Neural cell (in vitro differentiated cells): ENCODE data around the gene SLC15A2. TPM values are rescaled to one million over a fixed set of nuclear protein-coding genes. Genes with fewer than 3 reads are reported as not detected.

Experiments
- H2AFZ ChIP-seq: fragments of 200-600, 300-800 bp; sonication (generic), shearing (Covaris generic); 2 replicates; pipeline ENCODE4 v1.6.0; 2014; ENCODE audit warnings: low read depth, mild to moderate bottlenecking, antibody characterized with exemption, low read length, moderate library complexity
- H3F3A ChIP-seq: fragments of 200-600 bp; shearing (Covaris generic); 2 replicates; pipeline ENCODE4 v1.6.1; 2016; ENCODE audit warnings: mild to moderate bottlenecking, moderate library complexity, mixed read lengths, antibody characterized with exemption, low read length; ENCODE audit not compliant: insufficient read depth, poor library complexity, severe bottlenecking
- H3K27ac ChIP-seq: fragments of 200-600, 300-800 bp; sonication (generic), shearing (Covaris generic); 2 replicates; pipeline ENCODE4 v1.5.1; 2014; ENCODE audit warnings: mild to moderate bottlenecking, low read length, moderate library complexity
- H3K27me3 ChIP-seq: fragments of 300-800, 200-600 bp; sonication (generic), shearing (Covaris generic); 2 replicates; pipeline ENCODE4 v1.6.0; 2014; ENCODE audit warnings: mild to moderate bottlenecking, low read depth, low read length, moderate library complexity; ENCODE audit not compliant: insufficient read depth
- H3K36me3 ChIP-seq: fragments of 300-800, 200-600 bp; sonication (generic), shearing (Covaris generic); 2 replicates; pipeline ENCODE4 v1.5.1; 2014; ENCODE audit warnings: mild to moderate bottlenecking, antibody characterized with exemption, low read length, moderate library complexity; ENCODE audit not compliant: insufficient read depth
- H3K4me2 ChIP-seq: fragments of 300-800, 200-600 bp; sonication (generic), shearing (Covaris generic); 2 replicates; pipeline ENCODE4 v1.6.0; 2014; ENCODE audit warnings: mild to moderate bottlenecking, low read length
- H3K4me3 ChIP-seq: fragments of 300-800, 200-600 bp; sonication (generic), shearing (Covaris generic); 2 replicates; pipeline ENCODE4 v1.5.1; 2014; ENCODE audit warnings: mild to moderate bottlenecking, low read length, moderate library complexity
- H3K79me2 ChIP-seq: fragments of 200-600 bp; shearing (Covaris generic); replicated peaks from 2 replicates; pipeline ENCODE4 v1.6.0; 2014; ENCODE audit warnings: mild to moderate bottlenecking, low read length, moderate library complexity; ENCODE audit not compliant: insufficient read depth
- H3K9ac ChIP-seq: fragments of 300-800, 200-600 bp; sonication (generic), shearing (Covaris generic); 2 replicates; pipeline ENCODE4 v1.6.1; 2016; ENCODE audit warnings: mild to moderate bottlenecking, low read length, mixed read lengths
- H3K9me2 ChIP-seq: fragments of 200-600 bp; shearing (Covaris generic); 2 replicates; pipeline ENCODE4 v1.6.1; 2016; ENCODE audit warnings: mild to moderate bottlenecking, low read length, mixed read lengths; ENCODE audit not compliant: insufficient read depth
- H3K9me3 ChIP-seq: fragments of 200-600, 300-800 bp; sonication (generic), shearing (Covaris generic); 2 replicates; pipeline ENCODE4 v1.6.1; 2016; ENCODE audit warnings: mild to moderate bottlenecking, mixed run types, low read length, moderate library complexity, mixed read lengths
- H4K20me1 ChIP-seq: fragments of 200-600 bp; shearing (Covaris generic); 2 replicates; pipeline ENCODE4 v1.6.1; 2016; ENCODE audit warnings: mild to moderate bottlenecking, mixed run types; ENCODE audit not compliant: insufficient read depth
- EP300 ChIP-seq: fragments of 450-650 bp; conservative IDR thresholded peaks from 2 replicates; pipeline ENCODE4 v1.6.1; 2014; ENCODE audit warnings: antibody characterized with exemption, mild to moderate bottlenecking, moderate library complexity; ENCODE audit not compliant: poor library complexity, severe bottlenecking
- EZH2 ChIP-seq: fragments of 200-600, 300-800 bp; shearing (Covaris generic), sonication (generic); IDR thresholded peaks from 2 replicates; pipeline ENCODE4 v1.6.1; 2014; ENCODE audit warnings: antibody characterized with exemption, low read length, borderline replicate concordance, mild to moderate bottlenecking; ENCODE audit not compliant: insufficient read depth, poor library complexity, severe bottlenecking
- MXI1 ChIP-seq: fragments of 450-650 bp; conservative IDR thresholded peaks from 2 replicates; pipeline ENCODE4 v1.6.1; 2014; ENCODE audit warnings: antibody characterized with exemption, mild to moderate bottlenecking; ENCODE audit not compliant: poor library complexity, severe bottlenecking
- POLR2AphosphoS5 ChIP-seq: IDR thresholded peaks from 2 replicates; pipeline ENCODE4 v1.6.1; 2012
- RAD21 ChIP-seq: fragments of 450-650 bp; conservative IDR thresholded peaks from 2 replicates; pipeline ENCODE4 v1.6.1; 2014; ENCODE audit warnings: antibody characterized with exemption, mild to moderate bottlenecking, moderate library complexity
- SMC3 ChIP-seq: fragments of 450-650 bp; conservative IDR thresholded peaks from 2 replicates; pipeline ENCODE4 v1.6.1; 2014; ENCODE audit warnings: antibody characterized with exemption, mild to moderate bottlenecking, moderate library complexity; ENCODE audit not compliant: poor library complexity
- TAF1 ChIP-seq: IDR thresholded peaks from 2 replicates; pipeline ENCODE4 v1.6.1; 2012; ENCODE audit warnings: low read depth
- polyA plus RNA-seq: library from polyadenylated mRNA; depleted of rRNA; stranded (reverse); fragments of >200 nt; gene quantifications from 2 replicates; pipeline ENCODE4 v1.2.3, GENCODE V29; 2014
- TF ChIP-seq, protein P1 (sequence below): fragments of 450-650 bp; IDR thresholded peaks from 2 replicates; pipeline ENCODE4 v1.5.1; 2014; ENCODE audit warnings: antibody characterized with exemption, mild to moderate bottlenecking, moderate library complexity; ENCODE audit not compliant: poor library complexity, severe bottlenecking
- TF ChIP-seq, protein P2 (sequence below): IDR thresholded peaks from 2 replicates; pipeline ENCODE4 v1.6.1; 2012; ENCODE audit warnings: borderline replicate concordance

Gene SLC15A2
- polyA plus RNA-seq, 1 donor from 2014 or later = 1.6 TPM

DNA sequence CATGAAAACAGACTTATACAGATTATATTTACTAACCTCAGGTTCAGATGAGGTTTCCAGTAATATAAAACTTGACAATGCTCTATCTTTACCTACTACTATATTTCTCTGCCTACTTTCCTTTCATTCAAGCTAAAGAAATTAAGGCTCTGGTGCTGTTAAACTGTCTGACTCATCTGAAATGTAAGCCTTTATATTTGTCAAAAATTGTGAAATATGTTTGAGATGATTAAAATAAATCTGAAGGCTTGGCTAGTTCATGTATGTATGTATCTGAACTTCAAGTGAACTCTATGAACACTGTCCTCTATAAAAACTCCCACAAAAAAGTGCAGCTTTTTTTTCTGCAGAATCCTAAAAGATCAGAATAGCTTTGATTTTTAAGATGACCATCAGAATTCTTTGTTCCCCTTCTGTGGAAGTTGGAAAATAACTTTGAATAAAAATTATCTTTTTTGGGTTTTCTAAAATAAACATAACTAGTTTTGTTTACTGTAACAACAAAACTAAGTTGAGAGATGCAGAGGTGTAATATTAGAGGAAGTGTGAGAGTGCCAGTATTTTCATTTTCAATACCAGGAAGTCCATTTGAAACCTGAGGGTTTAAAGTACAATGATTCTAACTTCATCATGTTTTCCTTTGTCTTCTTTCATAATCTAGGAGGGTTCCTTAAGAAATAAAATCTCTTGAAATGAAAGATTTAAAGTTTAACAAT is 85.7 kb downstream of the SLC15A2 start:
- Histone ChIP-seq H3K79me2 (no peaks in the 10 kb centered on the region), H3K27me3 (no peaks in the 10 kb centered on the region), H4K20me1 (no peaks in the 10 kb centered on the region), H3K9me2 (no peaks in the 10 kb centered on the region), H3K9ac (no peak overlapping the region), H3K9me3 (no peaks in the 10 kb centered on the region), H3K36me3 (no peaks in the 10 kb centered on the region), H3F3A (no peaks in the 10 kb centered on the region), H3K27ac (no peak overlapping the region), H3K4me3 (no peak overlapping the region), H2AFZ (no peak overlapping the region), H3K4me2 (no peak overlapping the region)
- no peak for TF ChIP-seq EZH2
- TF ChIP-seq, protein P1, sequence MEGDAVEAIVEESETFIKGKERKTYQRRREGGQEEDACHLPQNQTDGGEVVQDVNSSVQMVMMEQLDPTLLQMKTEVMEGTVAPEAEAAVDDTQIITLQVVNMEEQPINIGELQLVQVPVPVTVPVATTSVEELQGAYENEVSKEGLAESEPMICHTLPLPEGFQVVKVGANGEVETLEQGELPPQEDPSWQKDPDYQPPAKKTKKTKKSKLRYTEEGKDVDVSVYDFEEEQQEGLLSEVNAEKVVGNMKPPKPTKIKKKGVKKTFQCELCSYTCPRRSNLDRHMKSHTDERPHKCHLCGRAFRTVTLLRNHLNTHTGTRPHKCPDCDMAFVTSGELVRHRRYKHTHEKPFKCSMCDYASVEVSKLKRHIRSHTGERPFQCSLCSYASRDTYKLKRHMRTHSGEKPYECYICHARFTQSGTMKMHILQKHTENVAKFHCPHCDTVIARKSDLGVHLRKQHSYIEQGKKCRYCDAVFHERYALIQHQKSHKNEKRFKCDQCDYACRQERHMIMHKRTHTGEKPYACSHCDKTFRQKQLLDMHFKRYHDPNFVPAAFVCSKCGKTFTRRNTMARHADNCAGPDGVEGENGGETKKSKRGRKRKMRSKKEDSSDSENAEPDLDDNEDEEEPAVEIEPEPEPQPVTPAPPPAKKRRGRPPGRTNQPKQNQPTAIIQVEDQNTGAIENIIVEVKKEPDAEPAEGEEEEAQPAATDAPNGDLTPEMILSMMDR = no peak
- no peak for TF ChIP-seq MXI1
- TF ChIP-seq, protein P2, sequence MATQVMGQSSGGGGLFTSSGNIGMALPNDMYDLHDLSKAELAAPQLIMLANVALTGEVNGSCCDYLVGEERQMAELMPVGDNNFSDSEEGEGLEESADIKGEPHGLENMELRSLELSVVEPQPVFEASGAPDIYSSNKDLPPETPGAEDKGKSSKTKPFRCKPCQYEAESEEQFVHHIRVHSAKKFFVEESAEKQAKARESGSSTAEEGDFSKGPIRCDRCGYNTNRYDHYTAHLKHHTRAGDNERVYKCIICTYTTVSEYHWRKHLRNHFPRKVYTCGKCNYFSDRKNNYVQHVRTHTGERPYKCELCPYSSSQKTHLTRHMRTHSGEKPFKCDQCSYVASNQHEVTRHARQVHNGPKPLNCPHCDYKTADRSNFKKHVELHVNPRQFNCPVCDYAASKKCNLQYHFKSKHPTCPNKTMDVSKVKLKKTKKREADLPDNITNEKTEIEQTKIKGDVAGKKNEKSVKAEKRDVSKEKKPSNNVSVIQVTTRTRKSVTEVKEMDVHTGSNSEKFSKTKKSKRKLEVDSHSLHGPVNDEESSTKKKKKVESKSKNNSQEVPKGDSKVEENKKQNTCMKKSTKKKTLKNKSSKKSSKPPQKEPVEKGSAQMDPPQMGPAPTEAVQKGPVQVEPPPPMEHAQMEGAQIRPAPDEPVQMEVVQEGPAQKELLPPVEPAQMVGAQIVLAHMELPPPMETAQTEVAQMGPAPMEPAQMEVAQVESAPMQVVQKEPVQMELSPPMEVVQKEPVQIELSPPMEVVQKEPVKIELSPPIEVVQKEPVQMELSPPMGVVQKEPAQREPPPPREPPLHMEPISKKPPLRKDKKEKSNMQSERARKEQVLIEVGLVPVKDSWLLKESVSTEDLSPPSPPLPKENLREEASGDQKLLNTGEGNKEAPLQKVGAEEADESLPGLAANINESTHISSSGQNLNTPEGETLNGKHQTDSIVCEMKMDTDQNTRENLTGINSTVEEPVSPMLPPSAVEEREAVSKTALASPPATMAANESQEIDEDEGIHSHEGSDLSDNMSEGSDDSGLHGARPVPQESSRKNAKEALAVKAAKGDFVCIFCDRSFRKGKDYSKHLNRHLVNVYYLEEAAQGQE = no peak
- TF ChIP-seq POLR2AphosphoS5 = no peak

DNA sequence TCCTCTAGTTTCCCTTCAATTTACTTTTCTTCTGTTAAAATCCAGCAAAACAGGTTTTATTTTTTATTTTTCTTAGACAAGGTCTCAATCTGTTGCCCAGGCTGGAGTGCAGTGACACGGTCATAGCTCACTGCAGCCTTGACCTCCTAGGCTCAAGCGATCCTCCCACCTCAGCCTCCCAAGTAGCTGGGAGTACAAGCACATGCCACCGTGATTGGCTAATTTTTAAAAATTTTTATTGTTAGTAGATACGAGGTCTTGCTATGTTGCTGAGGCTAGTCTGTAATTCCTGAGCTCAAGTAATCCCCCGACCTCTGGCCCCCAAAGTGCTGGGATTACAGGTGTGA is 86.2 kb downstream of the SLC15A2 start:
- H3K79me2 ChIP-seq = no peaks in the 10 kb centered on the region
- H3K4me3 ChIP-seq = no peak overlapping the region
- H4K20me1 ChIP-seq = no peaks in the 10 kb centered on the region
- no peaks in the 10 kb centered on the region for H3F3A ChIP-seq
- TF ChIP-seq, protein P2 = no peak
- TF ChIP-seq RAD21 = no peak
- TF ChIP-seq POLR2AphosphoS5 = no peak
- no peak for TF ChIP-seq EZH2
- no peak for TF ChIP-seq MXI1
- no peak for TF ChIP-seq TAF1
- no peak for TF ChIP-seq SMC3
- no peak for TF ChIP-seq EP300
- TF ChIP-seq, protein P1 = no peak
- no peak overlapping the region for H3K9ac ChIP-seq
- no peaks in the 10 kb centered on the region for H3K9me2 ChIP-seq
- H3K4me2 ChIP-seq = no peak overlapping the region
- H3K27ac ChIP-seq = no peak overlapping the region
- H3K36me3 ChIP-seq = no peaks in the 10 kb centered on the region
- no peak overlapping the region for H2AFZ ChIP-seq
- no peaks in the 10 kb centered on the region for H3K9me3 ChIP-seq
- no peaks in the 10 kb centered on the region for H3K27me3 ChIP-seq
